HEK293 (cell line): ENCODE measurements around the gene CNTLN.

Experiments
- ATF2 ChIP-seq: fragments of 450-650 bp; formaldehyde crosslinking; IDR thresholded peaks from 2 replicates; pipeline ENCODE4 v1.5.1; 2016; ENCODE audit warnings: missing biosample characterization, missing genetic modification characterization, low read depth
- CTCF ChIP-seq: fragments of 450-650 bp; formaldehyde crosslinking; IDR thresholded peaks from 2 replicates; pipeline ENCODE4 v1.5.1; 2016; ENCODE audit warnings: missing biosample characterization, missing genetic modification characterization
- HIC1 ChIP-seq: fragments of 450-650 bp; formaldehyde crosslinking; IDR thresholded peaks from 2 replicates; pipeline ENCODE4 v1.5.1; 2016; ENCODE audit warnings: missing biosample characterization, missing genetic modification characterization
- REST ChIP-seq: fragments of 450-650 bp; formaldehyde crosslinking; IDR thresholded peaks from 2 replicates; pipeline ENCODE4 v1.5.1; 2016; ENCODE audit warnings: missing biosample characterization, missing genetic modification characterization
- YY1 ChIP-seq: fragments of 450-650 bp; formaldehyde crosslinking; IDR thresholded peaks from 2 replicates; pipeline ENCODE4 v1.5.1; 2018; ENCODE audit warnings: missing biosample characterization, missing genetic modification characterization
- ZBTB44 ChIP-seq: fragments of 450-650 bp; IDR thresholded peaks from 2 replicates; pipeline ENCODE4 v1.5.1; 2018; ENCODE audit warnings: missing biosample characterization, mild to moderate bottlenecking, missing genetic modification characterization
- ZEB2 ChIP-seq: fragments of 450-650 bp; formaldehyde crosslinking; IDR thresholded peaks from 2 replicates; pipeline ENCODE4 v1.5.1; 2016; ENCODE audit warnings: missing biosample characterization, missing genetic modification characterization
- ZNF121 ChIP-seq: fragments of 450-650 bp; formaldehyde crosslinking; IDR thresholded peaks from 2 replicates; pipeline ENCODE4 v1.5.1; 2016; ENCODE audit warnings: missing biosample characterization, missing genetic modification characterization
- ZNF138 ChIP-seq: fragments of 450-650 bp; formaldehyde crosslinking; IDR thresholded peaks from 2 replicates; pipeline ENCODE4 v1.5.1; 2016; ENCODE audit warnings: missing biosample characterization, missing genetic modification characterization, borderline replicate concordance
- ZNF280D ChIP-seq: fragments of 450-650 bp; formaldehyde crosslinking; IDR thresholded peaks from 2 replicates; pipeline ENCODE4 v1.5.1; 2016; ENCODE audit warnings: missing biosample characterization, missing genetic modification characterization
- ZNF501 ChIP-seq: fragments of 450-650 bp; formaldehyde crosslinking; IDR thresholded peaks from 2 replicates; pipeline ENCODE4 v1.5.1; 2016; ENCODE audit warnings: missing biosample characterization, missing genetic modification characterization
- ZNF670 ChIP-seq: fragments of 450-650 bp; formaldehyde crosslinking; IDR thresholded peaks from 2 replicates; pipeline ENCODE4 v1.5.1; 2016; ENCODE audit warnings: missing biosample characterization, missing genetic modification characterization, low read depth
- ZNF704 ChIP-seq: fragments of 450-650 bp; formaldehyde crosslinking; IDR thresholded peaks from 2 replicates; pipeline ENCODE4 v1.5.1; 2016; ENCODE audit warnings: missing biosample characterization, missing genetic modification characterization
- ZSCAN16 ChIP-seq: fragments of 450-650 bp; formaldehyde crosslinking; IDR thresholded peaks from 2 replicates; pipeline ENCODE4 v1.5.1; 2016; ENCODE audit warnings: missing biosample characterization, missing genetic modification characterization

- TF ChIP-seq CTCF (tag by site-specific recombination) (no peak), ZNF121 (tag by site-specific recombination) (no peak), ZBTB44 (tag by site-specific recombination) (no peak), ZNF704 (tag by site-specific recombination) (no peak), ZNF501 (no peak), YY1 (tag by site-specific recombination) (no peak), ZNF280D (no peak), ZEB2 (tag by site-specific recombination) (no peak), ZSCAN16 (tag by site-specific recombination) (no peak), REST (tag by site-specific recombination) (no peak), ATF2 (tag by site-specific recombination) (no peak), HIC1 (tag by site-specific recombination) (no peak), ZNF138 (tag by site-specific recombination) (no peak), ZNF670 (no peak)
Measured at GRCh38 chr9:17367035-17367434, 232.2 kb downstream of the CNTLN start.
